ENCODE data around the gene RTP5.

- no peak for TF ChIP-seq CTCF (IDR thresholded peaks at IDR 0.05)
- TF ChIP-seq POLR2A (IDR thresholded peaks at IDR 0.05), result no peak
- no peak for TF ChIP-seq EP300 (IDR thresholded peaks at IDR 0.05)
- no peak for TF ChIP-seq POLR2AphosphoS5 (IDR thresholded peaks at IDR 0.05)
These were observed 39.3 kb downstream of the RTP5 start for GRCh38 chr2:241908686-241909420.

Data from upper lobe of left lung (tissue), 4 donors.